ENCODE data around the gene SBNO2. TPM values are rescaled to one million over a fixed set of nuclear protein-coding genes. Genes with fewer than 3 reads are reported as not detected.

Gene SBNO2
- total RNA-seq, 1 experiment from 2014 or later, result 51.8 TPM

DNA sequence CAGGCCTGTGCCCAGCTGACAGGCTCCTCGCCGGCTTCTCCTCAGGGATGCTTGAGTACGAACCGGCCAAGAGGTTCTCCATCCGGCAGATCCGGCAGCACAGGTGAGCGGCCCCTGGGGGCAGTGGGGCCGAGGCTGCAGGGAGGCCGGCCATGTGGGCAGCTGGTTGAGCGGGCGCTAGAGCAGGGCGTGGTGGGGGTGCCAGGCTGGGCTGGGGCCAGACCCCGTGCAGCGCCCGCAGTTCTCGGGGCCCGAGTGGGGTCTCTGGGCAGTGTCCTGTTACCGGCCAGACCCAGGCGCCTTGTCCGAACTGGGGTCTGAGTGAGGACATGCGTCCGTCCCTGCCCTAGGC is 47.8 kb upstream of the SBNO2 start:
- no peak for DNase-seq (ENCODE audit: low spot score)
- no TSS peak for BruUV-seq (replicated peaks)
- TF ChIP-seq, protein P1, sequence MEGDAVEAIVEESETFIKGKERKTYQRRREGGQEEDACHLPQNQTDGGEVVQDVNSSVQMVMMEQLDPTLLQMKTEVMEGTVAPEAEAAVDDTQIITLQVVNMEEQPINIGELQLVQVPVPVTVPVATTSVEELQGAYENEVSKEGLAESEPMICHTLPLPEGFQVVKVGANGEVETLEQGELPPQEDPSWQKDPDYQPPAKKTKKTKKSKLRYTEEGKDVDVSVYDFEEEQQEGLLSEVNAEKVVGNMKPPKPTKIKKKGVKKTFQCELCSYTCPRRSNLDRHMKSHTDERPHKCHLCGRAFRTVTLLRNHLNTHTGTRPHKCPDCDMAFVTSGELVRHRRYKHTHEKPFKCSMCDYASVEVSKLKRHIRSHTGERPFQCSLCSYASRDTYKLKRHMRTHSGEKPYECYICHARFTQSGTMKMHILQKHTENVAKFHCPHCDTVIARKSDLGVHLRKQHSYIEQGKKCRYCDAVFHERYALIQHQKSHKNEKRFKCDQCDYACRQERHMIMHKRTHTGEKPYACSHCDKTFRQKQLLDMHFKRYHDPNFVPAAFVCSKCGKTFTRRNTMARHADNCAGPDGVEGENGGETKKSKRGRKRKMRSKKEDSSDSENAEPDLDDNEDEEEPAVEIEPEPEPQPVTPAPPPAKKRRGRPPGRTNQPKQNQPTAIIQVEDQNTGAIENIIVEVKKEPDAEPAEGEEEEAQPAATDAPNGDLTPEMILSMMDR (conservative IDR thresholded peaks at IDR 0.05; ENCODE audit: low read depth, low read length), result no peak
- no peak for TF ChIP-seq EZH2 (IDR thresholded peaks at IDR 0.05; ENCODE audit: borderline replicate concordance, low read depth, low read length, poor library complexity, severe bottlenecking)
- H3K4me1 ChIP-seq (ENCODE audit: insufficient read depth, low read length, poor library complexity, severe bottlenecking), result no peaks in the 10 kb centered on the region
- intact Hi-C loops (cut with micrococcal nuclease; ENCODE audit: unreplicated experiment), result no loop called here
- H3K27me3 ChIP-seq (replicated peaks; ENCODE audit: insufficient read depth, low read depth, low read length, poor library complexity), result no peaks in the 10 kb centered on the region
- no peaks in the 10 kb centered on the region for H3K9me3 ChIP-seq (ENCODE audit: low read depth, low read length, poor library complexity, severe bottlenecking)
- H3K36me3 ChIP-seq (ENCODE audit: insufficient read depth, low read length, poor library complexity, severe bottlenecking), result peaks cover 28% of the 10 kb centered on the region
- ChIA-PET CTCF (interaction anchor here (1.4 kb wide), 1 partner anchor 8 kb away, joined by 4 read pairs; no protein-coding TSS in a partner anchor), POLR2A (ENCODE audit: low non-redundant PET) (no interaction called here)
- no peak overlapping the region for H3K27ac ChIP-seq (ENCODE audit: low read depth, low read length, poor library complexity, severe bottlenecking)
- H3K4me3 ChIP-seq (ENCODE audit: low read depth, low read length, poor library complexity, severe bottlenecking), result no peak overlapping the region

DNA sequence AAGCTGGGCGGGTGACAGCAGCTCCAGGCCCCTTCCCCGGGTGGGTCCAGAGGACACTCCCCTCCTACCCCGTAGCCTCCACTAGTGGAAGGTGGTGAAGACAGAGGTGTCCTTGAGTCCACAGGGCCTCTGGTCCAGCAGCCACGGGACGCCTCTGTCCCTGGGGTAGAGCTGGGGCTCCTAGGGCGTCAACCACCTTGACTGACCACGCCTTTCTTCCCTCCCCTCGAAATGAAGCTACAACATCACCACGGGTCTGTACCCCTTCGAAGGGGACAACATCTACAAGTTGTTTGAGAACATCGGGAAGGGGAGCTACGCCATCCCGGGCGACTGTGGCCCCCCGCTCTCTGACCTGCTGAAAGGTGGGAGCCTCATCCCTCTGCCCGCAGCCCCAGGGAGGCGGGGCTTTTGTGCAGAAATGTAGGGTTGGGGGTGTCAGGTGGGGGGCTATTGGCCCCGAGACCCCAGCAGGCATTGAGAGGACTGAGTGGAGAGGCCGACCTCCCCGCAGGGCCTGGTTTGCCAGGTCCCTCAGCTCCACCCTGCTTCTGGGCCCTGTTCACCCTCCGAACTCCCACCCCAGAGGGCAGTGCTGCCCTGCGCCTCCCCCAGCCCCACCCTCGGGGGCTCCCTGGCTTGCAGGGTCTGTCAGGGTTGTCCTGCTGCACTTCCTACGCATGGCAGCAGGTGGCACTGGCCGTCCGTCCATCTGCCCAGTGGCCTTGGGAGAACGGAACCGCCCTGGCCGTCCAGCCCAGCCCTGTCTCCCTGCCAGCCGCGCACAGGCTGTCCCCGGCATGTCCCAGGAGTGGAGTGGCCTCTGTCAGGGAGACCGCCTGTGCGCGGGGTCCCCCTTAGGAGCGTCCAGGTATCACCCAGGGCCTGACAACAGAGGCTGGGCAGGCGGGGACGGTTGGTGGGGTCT is 47.2 kb upstream of the SBNO2 start:
- Histone ChIP-seq H3K36me3 (ENCODE audit: insufficient read depth, low read length, poor library complexity, severe bottlenecking) (peaks cover 28% of the 10 kb centered on the region), H3K9me3 (ENCODE audit: low read depth, low read length, poor library complexity, severe bottlenecking) (no peaks in the 10 kb centered on the region), H3K4me3 (ENCODE audit: low read depth, low read length, poor library complexity, severe bottlenecking) (no peak overlapping the region), H3K4me1 (ENCODE audit: insufficient read depth, low read length, poor library complexity, severe bottlenecking) (no peaks in the 10 kb centered on the region), H3K27ac (ENCODE audit: low read depth, low read length, poor library complexity, severe bottlenecking) (no peak overlapping the region), H3K27me3 (replicated peaks; ENCODE audit: insufficient read depth, low read depth, low read length, poor library complexity) (no peaks in the 10 kb centered on the region)
- BruUV-seq (replicated peaks), result no TSS peak
- intact Hi-C loops (cut with micrococcal nuclease; ENCODE audit: unreplicated experiment), result no loop called here
- CTCF ChIA-PET, result interaction anchor here (0.6 to 1.4 kb wide), 2 partner anchors 7 to 89 kb away, joined by 3 to 4 read pairs; no protein-coding TSS in a partner anchor
- TF ChIP-seq, protein P1 (conservative IDR thresholded peaks at IDR 0.05; ENCODE audit: low read depth, low read length), result peak; percentile 52
- TF ChIP-seq EZH2 (IDR thresholded peaks at IDR 0.05; ENCODE audit: borderline replicate concordance, low read depth, low read length, poor library complexity, severe bottlenecking), result no peak
- POLR2A ChIA-PET (ENCODE audit: low non-redundant PET), result no interaction called here
- DNase-seq (ENCODE audit: low spot score), result no peak

DNA sequence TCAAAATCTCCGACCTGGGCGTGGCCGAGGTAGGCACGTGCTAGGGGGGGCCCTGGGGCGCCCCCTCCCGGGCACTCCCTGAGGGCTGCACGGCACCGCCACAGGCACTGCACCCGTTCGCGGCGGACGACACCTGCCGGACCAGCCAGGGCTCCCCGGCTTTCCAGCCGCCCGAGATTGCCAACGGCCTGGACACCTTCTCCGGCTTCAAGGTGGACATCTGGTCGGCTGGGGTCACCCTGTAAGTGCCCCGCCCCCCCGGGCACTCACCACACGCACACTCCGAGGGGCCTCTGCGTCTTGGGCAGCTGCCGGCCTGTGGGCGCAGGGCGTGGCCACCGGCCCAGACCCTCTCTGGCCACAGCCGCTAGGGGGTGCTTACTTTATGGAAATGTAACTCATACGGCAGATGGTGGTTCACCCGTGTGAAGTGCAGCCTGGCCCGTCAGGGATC is 46.4 kb upstream of the SBNO2 start:
- no peaks in the 10 kb centered on the region for H3K4me1 ChIP-seq (ENCODE audit: insufficient read depth, low read length, poor library complexity, severe bottlenecking)
- BruUV-seq (replicated peaks), result no TSS peak
- TF ChIP-seq, protein P1 (conservative IDR thresholded peaks at IDR 0.05; ENCODE audit: low read depth, low read length), result no peak
- TF ChIP-seq EZH2 (IDR thresholded peaks at IDR 0.05; ENCODE audit: borderline replicate concordance, low read depth, low read length, poor library complexity, severe bottlenecking), result no peak
- no peak for DNase-seq (ENCODE audit: low spot score)
- CTCF ChIA-PET, result interaction anchor here (0.6 kb wide), 1 partner anchor 88 kb away, joined by 3 read pairs; no protein-coding TSS in a partner anchor
- POLR2A ChIA-PET (ENCODE audit: low non-redundant PET), result no interaction called here
- no peak overlapping the region for H3K4me3 ChIP-seq (ENCODE audit: low read depth, low read length, poor library complexity, severe bottlenecking)
- no peaks in the 10 kb centered on the region for H3K27me3 ChIP-seq (replicated peaks; ENCODE audit: insufficient read depth, low read depth, low read length, poor library complexity)
- no peak overlapping the region for H3K27ac ChIP-seq (ENCODE audit: low read depth, low read length, poor library complexity, severe bottlenecking)
- H3K9me3 ChIP-seq (ENCODE audit: low read depth, low read length, poor library complexity, severe bottlenecking), result no peaks in the 10 kb centered on the region
- intact Hi-C loops (cut with micrococcal nuclease; ENCODE audit: unreplicated experiment), result no loop called here
- H3K36me3 ChIP-seq (ENCODE audit: insufficient read depth, low read length, poor library complexity, severe bottlenecking), result peaks cover 28% of the 10 kb centered on the region
